Thoracic aorta (tissue), 2 donors: ENCODE measurements around the gene TRIM33. TPM values are rescaled to one million over a fixed set of nuclear protein-coding genes. Genes with fewer than 3 reads are reported as not detected.

ENCODE experiments used
- ATAC-seq: fragments of 150-250 bp; one replicate; pipeline ENCODE4 v1.8.0; 2017; ENCODE audit warnings: low read depth; ENCODE audit not compliant: insufficient number of reproducible peaks, low FRiP score
- DNase-seq: peaks from one replicate; pipeline ENCODE4 v3.0.0-alpha.2; 2020; ENCODE audit warnings: low spot score
- H3K27ac ChIP-seq, 2 donors: fragments of 200-600 bp; sonication (generic); 1 replicate in 1 of 2; 2 replicates in 1 of 2; pipeline ENCODE4 v1.5.1; 2016; ENCODE audit warnings: mild to moderate bottlenecking in 2 of 2, moderate library complexity in 2 of 2
- H3K27me3 ChIP-seq: fragments of 200-600 bp; sonication (generic); replicated peaks from 2 replicates; pipeline ENCODE4 v1.6.0; 2016; ENCODE audit warnings: mild to moderate bottlenecking; ENCODE audit not compliant: insufficient read depth
- H3K36me3 ChIP-seq: fragments of 200-600 bp; sonication (generic); one replicate; pipeline ENCODE4 v1.5.1; 2016
- H3K4me1 ChIP-seq, 2 donors: fragments of 200-600 bp; sonication (generic); 1 replicate in 1 of 2; 2 replicates in 1 of 2; pipeline versions ENCODE4 v1.5.1 to v1.6.0; 2016; ENCODE audit warnings: low read depth in 2 of 2, mild to moderate bottlenecking in 1 of 2; ENCODE audit not compliant: control insufficient read depth in 1 of 2
- H3K4me3 ChIP-seq: fragments of 200-600 bp; sonication (generic); 2 replicates; pipeline ENCODE4 v1.5.1; 2016; ENCODE audit warnings: mild to moderate bottlenecking
- H3K9me3 ChIP-seq: fragments of 200-600 bp; sonication (generic); 2 replicates; pipeline ENCODE4 v1.5.1; 2016
- CTCF ChIP-seq: fragments of 200-600 bp; sonication (generic); IDR thresholded peaks from one replicate; pipeline ENCODE4 v1.5.1; 2019; ENCODE audit warnings: antibody characterized with exemption
- total RNA-seq, 2 donors: library from RNA; depleted of rRNA; stranded (reverse); fragments of >200 nt; gene quantifications; one replicate each; pipeline versions ENCODE4 v1.1.0 to v1.2.3, GENCODE V29; 2016

Gene TRIM33
- total RNA-seq, 2 donors from 2014 or later, result 29.4 to 61.2 TPM

GRCh38 chr1:114507513-114507912 lies 3.5 kb downstream of the TRIM33 start:
- Histone ChIP-seq H3K4me3 (no peak overlapping the region), H3K27ac (no peak overlapping the region), H3K36me3 (no peaks in the 10 kb centered on the region), H3K4me1 (peaks cover 26 to 50% of the 10 kb centered on the region in 2 donors), H3K27me3 (no peaks in the 10 kb centered on the region), H3K9me3 (no peaks in the 10 kb centered on the region)
- ATAC-seq, result no peak
- no peak for DNase-seq
- TF ChIP-seq CTCF, result no peak

GRCh38 chr1:114505148-114505561 lies 5.8 kb downstream of the TRIM33 start:
- Histone ChIP-seq H3K36me3 (no peaks in the 10 kb centered on the region), H3K9me3 (no peaks in the 10 kb centered on the region), H3K4me3 (no peak overlapping the region), H3K27me3 (no peaks in the 10 kb centered on the region), H3K27ac (no peak overlapping the region), H3K4me1 (peaks cover 24 to 44% of the 10 kb centered on the region in 2 donors)
- no peak for DNase-seq
- no peak for TF ChIP-seq CTCF
- ATAC-seq, result no peak

- Histone ChIP-seq H3K27ac (no peak overlapping the region), H3K9me3 (no peaks in the 10 kb centered on the region), H3K27me3 (no peaks in the 10 kb centered on the region), H3K36me3 (no peaks in the 10 kb centered on the region), H3K4me3 (no peak overlapping the region), H3K4me1 (peaks cover 20 to 33% of the 10 kb centered on the region in 2 donors)
- TF ChIP-seq CTCF, result no peak
- DNase-seq, result no peak
- no peak for ATAC-seq
Observed at GRCh38 chr1:114503916-114504422, 7.0 kb downstream of the TRIM33 start.

- ATAC-seq (no peak), DNase-seq (no peak)
- Histone ChIP-seq H3K27ac (no peak overlapping the region), H3K27me3 (no peaks in the 10 kb centered on the region), H3K4me1 (peaks cover 7 to 14% of the 10 kb centered on the region in 2 donors), H3K9me3 (no peaks in the 10 kb centered on the region), H3K4me3 (no peak overlapping the region), H3K36me3 (no peaks in the 10 kb centered on the region)
- no peak for TF ChIP-seq CTCF
Observed at GRCh38 chr1:114502080-114502479, 8.9 kb downstream of the TRIM33 start.

- no peak for TF ChIP-seq CTCF
- ATAC-seq (no peak), DNase-seq (no peak)
- Histone ChIP-seq H3K36me3 (no peaks in the 10 kb centered on the region), H3K9me3 (no peaks in the 10 kb centered on the region), H3K27me3 (no peaks in the 10 kb centered on the region), H3K27ac (no peak overlapping the region), H3K4me1 (peaks cover 18 to 25% of the 10 kb centered on the region in 2 donors), H3K4me3 (no peak overlapping the region)
Observed at GRCh38 chr1:114499478-114499877, 11.5 kb downstream of the TRIM33 start.
